Kidney (tissue), 14 donors: ENCODE data around the gene PCK2. TPM values are rescaled to one million over a fixed set of nuclear protein-coding genes. Genes with fewer than 3 reads are reported as not detected.
A peak's percentile ranks its signal among the peaks of the same experiment; 100 is the strongest.

Experiments used
- DNase-seq, 5 donors: peaks; one replicate each; pipeline ENCODE4 v3.0.0-alpha.2; 2013 to 2020
- FAIRE-seq: peaks from 2 replicates; lab custom pipeline; 2012; peaks lifted over from hg19 to GRCh38; lab: Jason Lieb, UNC
- H3K27ac ChIP-seq, 2 donors: one replicate each; pipeline ENCODE4 v1.7.0; 2013; ENCODE audit warnings: low read depth in 2 of 2, low read length in 2 of 2, inconsistent platforms in 1 of 2
- H3K27me3 ChIP-seq: one replicate; pipeline ENCODE4 v1.7.1; 2013; ENCODE audit warnings: low read length, inconsistent platforms; ENCODE audit not compliant: control insufficient read depth, insufficient read depth
- H3K36me3 ChIP-seq, 3 donors: one replicate each; pipeline versions ENCODE4 v1.7.0 to v1.7.1; 2013; ENCODE audit warnings: low read length in 3 of 3, control low read depth in 1 of 3, inconsistent platforms in 1 of 3; ENCODE audit not compliant: insufficient read depth in 3 of 3, control insufficient read depth in 2 of 3
- H3K4me1 ChIP-seq, 3 donors: one replicate each; pipeline versions ENCODE4 v1.7.0 to v1.7.1; 2013; ENCODE audit warnings: low read length in 3 of 3, inconsistent platforms in 1 of 3, low read depth in 1 of 3; ENCODE audit not compliant: control insufficient read depth in 2 of 3, insufficient read depth in 2 of 3
- H3K4me3 ChIP-seq, 3 donors: one replicate each; pipeline versions ENCODE4 v1.7.0 to v1.8.1; 2013; ENCODE audit warnings: low read length in 3 of 3, control low read depth in 1 of 3, inconsistent platforms in 1 of 3
- H3K9ac ChIP-seq, 3 donors: one replicate each; pipeline versions ENCODE4 v1.7.0 to v1.7.1; 2013; ENCODE audit warnings: low read length in 3 of 3, control low read depth in 1 of 3, inconsistent platforms in 1 of 3
- H3K9me3 ChIP-seq, 3 donors: one replicate each; pipeline versions ENCODE4 v1.7.0 to v1.7.1; 2013; ENCODE audit warnings: low read length in 3 of 3, control low read depth in 1 of 3, inconsistent platforms in 1 of 3; ENCODE audit not compliant: control insufficient read depth in 2 of 3, insufficient read depth in 1 of 3
- CTCF ChIP-seq: IDR thresholded peaks from 3 replicates; pipeline ENCODE4 v1.5.1; 2012; ENCODE audit warnings: mild to moderate bottlenecking, moderate library complexity, borderline replicate concordance; ENCODE audit not compliant: insufficient read depth; ENCODE audit errors: extremely low read depth
- intact Hi-C: fragments of 100-400 bp; cut with DNase I; formaldehyde crosslinking; loops from one replicate; pipeline ENCODE4 v1.11.1; 2022
- polyA plus RNA-seq: library from polyadenylated mRNA; stranded (reverse); fragments of 350-450 nt; fragmentation: Illumina TruSeq; extraction: RNeasy Lipid Tissue Mini Kit (QIAGEN cat#74804); gene quantifications from one replicate; pipeline ENCODE4 v1.2.3, GENCODE V29; 2014; ENCODE audit warnings: low read depth, low replicate concordance; ENCODE audit not compliant: insufficient read depth
- total RNA-seq: library from RNA; stranded (reverse); fragmentation: NEBNext Ultra II Directional; extraction: Animal tissue kit (Norgen Biotek cat#: 25700); gene quantifications from one replicate; pipeline ENCODE4 v1.2.1, GENCODE V29; 2021
- donor health status: control.
- donor health status: control.
- donor health status: control.
- donor health status: control.
- donor health status: control.
- donor health status: DM: yes; HTN: yes; CAD: no.
- donor health status: Normal renal cell carcinoma (clear cell type).

PCK2 gene
- total and polyA plus RNA-seq, 2 donors from 2014 or later: 36.1 to 140 TPM

GRCh38 chr14:24136684-24137528, 42.8 kb downstream of the PCK2 start:
- Histone ChIP-seq H3K36me3 (peaks cover 0 to 23% (median 14%) of the 10 kb centered on the region in 3 donors), H3K27ac (peak overlapping the region; percentile 40 to 92), H3K4me3 (peak overlapping the region; percentile 50 to 84 (median 62)), H3K9ac (peak overlapping the region in 2 of 3 donors; percentile 54 to 77), H3K27me3 (no peaks in the 10 kb centered on the region), H3K9me3 (no peaks in the 10 kb centered on the region), H3K4me1 (peaks cover 0 to 42% (median 15%) of the 10 kb centered on the region in 3 donors)
- FAIRE-seq (no peak), DNase-seq (no peak)
- no peak for TF ChIP-seq CTCF
- intact Hi-C loops: no loop called here

DNA sequence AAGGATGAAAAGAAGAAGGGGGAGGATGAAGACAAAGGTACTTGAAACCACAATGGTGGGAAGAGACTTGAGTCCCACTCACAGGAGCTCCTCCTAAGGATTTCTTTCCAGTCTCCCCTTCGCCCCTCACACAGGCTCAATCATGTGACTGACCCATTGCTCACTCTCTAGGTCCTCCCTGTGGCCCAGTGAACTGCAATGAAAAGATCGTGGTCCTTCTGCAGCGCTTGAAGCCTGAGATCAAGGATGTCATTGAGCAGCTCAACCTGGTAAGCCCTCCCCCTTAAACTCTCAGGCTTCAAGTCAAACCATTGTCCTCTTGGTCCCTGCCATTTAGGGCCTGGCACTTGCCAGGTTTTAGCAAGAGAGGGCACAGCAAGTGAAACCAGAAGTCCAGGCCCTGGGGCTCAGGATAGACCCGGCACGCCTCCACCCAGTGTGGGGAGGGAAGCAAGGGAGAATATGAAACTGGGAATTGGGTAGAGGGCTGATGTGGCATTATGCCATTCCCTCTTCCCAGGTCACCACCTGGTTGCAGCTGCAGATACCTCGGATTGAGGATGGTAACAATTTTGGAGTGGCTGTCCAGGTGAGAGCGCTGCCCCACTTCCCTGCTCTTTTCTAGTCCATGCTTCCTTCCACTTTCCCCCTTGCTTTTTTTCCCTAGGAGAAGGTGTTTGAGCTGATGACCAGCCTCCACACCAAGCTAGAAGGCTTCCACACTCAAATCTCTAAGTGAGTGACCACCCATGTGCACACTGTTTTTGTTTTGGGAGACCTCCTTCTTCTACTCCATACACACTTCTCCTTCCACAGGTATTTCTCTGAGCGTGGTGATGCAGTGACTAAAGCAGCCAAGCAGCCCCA, 43.7 kb downstream of the PCK2 start:
- no peak overlapping the region for H3K27ac ChIP-seq
- DNase-seq (no peak), FAIRE-seq (no peak)
- H3K4me3 ChIP-seq: no peak overlapping the region
- no peaks in the 10 kb centered on the region for H3K27me3 ChIP-seq
- intact Hi-C loops: no loop called here
- no peak overlapping the region for H3K9ac ChIP-seq
- TF ChIP-seq CTCF: no peak
- H3K36me3 ChIP-seq: peaks cover 0 to 23% (median 14%) of the 10 kb centered on the region in 3 donors
- H3K9me3 ChIP-seq: no peaks in the 10 kb centered on the region
- peaks cover 0 to 38% (median 15%) of the 10 kb centered on the region in 3 donors for H3K4me1 ChIP-seq

- no peak for FAIRE-seq
- TF ChIP-seq CTCF: no peak
- no peak overlapping the region for H3K27ac ChIP-seq
Measured at GRCh38 chr14:24138396-24139271, 44.5 kb downstream of the PCK2 start.

More at GRCh38 chr14:24138396-24139271, 44.5 kb downstream of the PCK2 start:
- H3K9me3 ChIP-seq: no peaks in the 10 kb centered on the region
- no peaks in the 10 kb centered on the region for H3K27me3 ChIP-seq
- H3K36me3 ChIP-seq: peaks cover 0 to 23% (median 14%) of the 10 kb centered on the region in 3 donors
- no peak overlapping the region for H3K9ac ChIP-seq
- intact Hi-C loops: no loop called here
- peaks cover 0 to 38% (median 15%) of the 10 kb centered on the region in 3 donors for H3K4me1 ChIP-seq
- no peak overlapping the region for H3K4me3 ChIP-seq
- DNase-seq: peak in 1 of 5 donors; percentile 67
